OCI-LY3 (cell line): ENCODE data around the gene COL4A1.

ENCODE experiments used
- EZH2phosphoT487 ChIP-seq: fragments of 200-600 bp; shearing (Covaris generic); IDR thresholded peaks from 2 replicates; pipeline ENCODE4 v1.6.1; 2018; ENCODE audit warnings: antibody characterized with exemption, mixed run types, low read depth
- TF ChIP-seq, protein P1 (sequence below): fragments of 200-600, 300-600 bp; sonication (generic); IDR thresholded peaks from 2 replicates; pipeline ENCODE4 v1.5.1; 2014; ENCODE audit warnings: antibody characterized with exemption, low read length, low read depth

DNA sequence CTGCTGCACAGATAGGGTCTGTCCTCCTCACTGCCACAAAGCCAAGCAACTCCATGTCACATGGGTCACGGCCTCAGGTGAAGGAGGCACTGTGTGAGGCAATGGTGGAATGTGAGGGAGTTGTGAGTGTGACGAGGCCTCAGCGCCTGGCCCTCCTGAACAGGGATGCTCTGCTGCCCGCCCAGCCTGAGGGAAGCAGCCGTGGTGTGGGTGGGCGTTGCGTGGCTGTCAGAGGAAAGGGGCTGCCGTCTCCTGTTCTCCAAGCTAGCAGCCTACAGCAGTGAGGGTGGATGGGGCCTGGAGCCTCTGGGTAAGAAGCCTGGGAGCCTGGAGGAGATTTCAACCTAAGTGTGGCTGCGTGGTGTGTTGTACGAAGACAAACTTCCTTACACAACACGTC is 125.0 kb downstream of the COL4A1 start:
- TF ChIP-seq, protein P1, sequence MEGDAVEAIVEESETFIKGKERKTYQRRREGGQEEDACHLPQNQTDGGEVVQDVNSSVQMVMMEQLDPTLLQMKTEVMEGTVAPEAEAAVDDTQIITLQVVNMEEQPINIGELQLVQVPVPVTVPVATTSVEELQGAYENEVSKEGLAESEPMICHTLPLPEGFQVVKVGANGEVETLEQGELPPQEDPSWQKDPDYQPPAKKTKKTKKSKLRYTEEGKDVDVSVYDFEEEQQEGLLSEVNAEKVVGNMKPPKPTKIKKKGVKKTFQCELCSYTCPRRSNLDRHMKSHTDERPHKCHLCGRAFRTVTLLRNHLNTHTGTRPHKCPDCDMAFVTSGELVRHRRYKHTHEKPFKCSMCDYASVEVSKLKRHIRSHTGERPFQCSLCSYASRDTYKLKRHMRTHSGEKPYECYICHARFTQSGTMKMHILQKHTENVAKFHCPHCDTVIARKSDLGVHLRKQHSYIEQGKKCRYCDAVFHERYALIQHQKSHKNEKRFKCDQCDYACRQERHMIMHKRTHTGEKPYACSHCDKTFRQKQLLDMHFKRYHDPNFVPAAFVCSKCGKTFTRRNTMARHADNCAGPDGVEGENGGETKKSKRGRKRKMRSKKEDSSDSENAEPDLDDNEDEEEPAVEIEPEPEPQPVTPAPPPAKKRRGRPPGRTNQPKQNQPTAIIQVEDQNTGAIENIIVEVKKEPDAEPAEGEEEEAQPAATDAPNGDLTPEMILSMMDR: no peak
- no peak for TF ChIP-seq EZH2phosphoT487
